B cell (primary cell): Measurements from ENCODE around the gene ELMO1. TPM values are rescaled to one million over a fixed set of nuclear protein-coding genes. Genes with fewer than 3 reads are reported as not detected.

Experiments
- ATAC-seq: fragments of 200-7000 bp; cut with Tn5 transposase; one replicate; pipeline ENCODE4 v1.10.0; 2021; ENCODE audit warnings: low read depth, mild to moderate bottlenecking, moderate number of reproducible peaks, moderate library complexity
- CTCF ChIA-PET: fragments of 350-600 bp; sonication (Branson Sonifier 250); formaldehyde crosslinking; loops from one replicate; lab custom pipeline; 2021; ENCODE audit warnings: antibody characterized with exemption, inconsistent platforms; lab: Charles Lee
- POLR2A ChIA-PET: fragments of 350-600 bp; sonication (Branson Sonifier 250); formaldehyde crosslinking; loops from one replicate; lab custom pipeline; 2021; ENCODE audit warnings: antibody characterized with exemption; lab: Charles Lee
- DNase-seq: peaks from one replicate; pipeline ENCODE4 v3.0.0; 2013
- H2AFZ ChIP-seq: 2 replicates; pipeline ENCODE4 v1.6.1; 2012; ENCODE audit warnings: mild to moderate bottlenecking, low read depth, low read length; ENCODE audit not compliant: insufficient read depth, poor library complexity, severe bottlenecking
- H3K27ac ChIP-seq, 2 donors: 1 replicate in 1 of 2; 2 replicates in 1 of 2; pipeline ENCODE4 v1.5.1; 2012 to 2013; ENCODE audit warnings: low read length in 2 of 2, mild to moderate bottlenecking in 2 of 2, moderate library complexity in 1 of 2
- H3K27me3 ChIP-seq, 4 experiments: fragments of 200-600 bp in 1 of 4; sonication (generic) in 1 of 4; replicated peaks in 1 of 4; 1 replicate in 2 of 4; 2 replicates in 2 of 4; pipeline versions ENCODE4 v1.6.1 to v1.7.0; 2013 to 2016; ENCODE audit warnings: low read length in 3 of 4, mild to moderate bottlenecking in 2 of 4, mixed read lengths in 1 of 4, moderate library complexity in 1 of 4; ENCODE audit not compliant: insufficient read depth in 4 of 4, control insufficient read depth in 3 of 4; ENCODE audit errors: control extremely low read depth in 1 of 4
- H3K36me3 ChIP-seq, 2 experiments: replicated peaks in 1 of 2; 1 replicate in 1 of 2; 2 replicates in 1 of 2; pipeline versions ENCODE4 v1.6.1 to v1.7.1; 2013; ENCODE audit warnings: low read length in 1 of 2; ENCODE audit not compliant: insufficient read depth in 2 of 2, control insufficient read depth in 1 of 2; ENCODE audit errors: control extremely low read depth in 1 of 2, extremely low read depth in 1 of 2
- H3K4me1 ChIP-seq, 2 donors: fragments of 200-600 bp in 1 of 2; sonication (generic) in 1 of 2; 1 replicate in 1 of 2; 2 replicates in 1 of 2; pipeline versions ENCODE4 v1.5.1 to v1.6.1; 2013 to 2017; ENCODE audit warnings: low read length in 2 of 2; ENCODE audit not compliant: control insufficient read depth in 2 of 2, insufficient read depth in 2 of 2
- H3K4me2 ChIP-seq: replicated peaks from 2 replicates; pipeline ENCODE3; 2012; ENCODE audit warnings: mild to moderate bottlenecking, low read depth, low read length; ENCODE audit not compliant: poor library complexity, severe bottlenecking
- H3K4me3 ChIP-seq, 5 experiments: fragments of 200-600 bp in 1 of 5; sonication (generic) in 1 of 5; 1 replicate in 3 of 5; 2 replicates in 2 of 5; pipeline versions ENCODE4 v1.5.1 to v1.7.0; 2011 to 2016; ENCODE audit warnings: low read length in 4 of 5, mild to moderate bottlenecking in 4 of 5, low read depth in 2 of 5, control low read depth in 1 of 5, moderate library complexity in 1 of 5; ENCODE audit not compliant: insufficient read depth in 1 of 5; ENCODE audit errors: control extremely low read depth in 1 of 5, extremely low read depth in 1 of 5
- H3K79me2 ChIP-seq: fragments of 200-600 bp; sonication (generic); one replicate; pipeline ENCODE4 v1.6.0; 2016; ENCODE audit warnings: low read length; ENCODE audit not compliant: control insufficient read depth, insufficient read depth
- H3K9ac ChIP-seq: fragments of 200-600 bp; sonication (generic); 2 replicates; pipeline ENCODE4 v1.6.1; 2017; ENCODE audit warnings: mild to moderate bottlenecking, low read length, moderate library complexity
- H3K9me3 ChIP-seq, 3 donors: one replicate each; pipeline versions ENCODE4 v1.6.1 to v1.7.1; 2013; ENCODE audit warnings: low read length in 2 of 3; ENCODE audit not compliant: control insufficient read depth in 2 of 3, insufficient read depth in 1 of 3; ENCODE audit errors: control extremely low read depth in 1 of 3
- H4K20me1 ChIP-seq: 2 replicates; pipeline ENCODE4 v1.6.0; 2012; ENCODE audit warnings: mild to moderate bottlenecking, low read length; ENCODE audit not compliant: insufficient read depth, control insufficient read depth, poor library complexity, severe bottlenecking
- H3K27ac Mint-ChIP-seq: one replicate; pipeline ENCODE4 v1.8.0; 2021; ENCODE audit warnings: mixed read lengths
- H3K27me3 Mint-ChIP-seq: one replicate; pipeline ENCODE4 v1.8.0; 2021; ENCODE audit warnings: mixed read lengths
- H3K4me1 Mint-ChIP-seq: one replicate; pipeline ENCODE4 v1.8.0; 2021; ENCODE audit warnings: mixed read lengths
- H3K4me3 Mint-ChIP-seq: one replicate; pipeline ENCODE4 v1.8.0; 2021; ENCODE audit warnings: mixed read lengths
- H3K9me3 Mint-ChIP-seq: one replicate; pipeline ENCODE4 v1.8.0; 2022; ENCODE audit warnings: mixed read lengths; ENCODE audit not compliant: insufficient read depth
- CTCF ChIP-seq: fragments of 200-600 bp; IDR thresholded peaks from one replicate; pipeline ENCODE4 v1.8.0; 2022; ENCODE audit warnings: antibody characterized with exemption, mild to moderate bottlenecking
- EZH2 ChIP-seq: IDR thresholded peaks from 2 replicates; pipeline ENCODE4 v1.6.1; 2012; ENCODE audit warnings: borderline replicate concordance, low read depth, mild to moderate bottlenecking, moderate library complexity, low read length; ENCODE audit not compliant: insufficient read depth, poor library complexity, severe bottlenecking
- WGBS: methylation state at CpG from one replicate; pipeline ENCODE4 v1.1.5; 2013; ENCODE audit warnings: missing lambda C conversion rate; ENCODE audit not compliant: insufficient coverage; 5-methylcytosine and 5-hydroxymethylcytosine counted together
- intact Hi-C: fragments of 100-400 bp; cut with micrococcal nuclease; formaldehyde crosslinking; loops from one replicate; pipeline ENCODE4 v1.10.0; 2022
- polyA plus RNA-seq: library from polyadenylated mRNA; depleted of rRNA; stranded (reverse); fragments of >200 nt; gene quantifications from 2 replicates; pipeline ENCODE4 v1.2.3, GENCODE V29; 2012
- total RNA-seq, 2 donors: library from RNA; stranded (reverse); fragments of 120-200 nt in 1 of 2; gene quantifications; 1 replicate in 1 of 2; 2 replicates in 1 of 2; pipeline versions ENCODE4 v1.2.3 to v1.2.4, GENCODE V29; 2013 to 2022

ELMO1 gene
- total and polyA plus RNA-seq, 2 donors (not counting 1 experiment from before 2014, with no cell fraction given), result 44.7 to 177 TPM

- H3K27ac ChIP-seq, result no peak overlapping the region
- H3K9me3 ChIP-seq, result no peaks in the 10 kb centered on the region
- H4K20me1 ChIP-seq, result peaks cover 21% of the 10 kb centered on the region
- H2AFZ ChIP-seq, result no peak overlapping the region
- H3K27me3 ChIP-seq, result no peaks in the 10 kb centered on the region
- no peak for TF ChIP-seq EZH2
- no peak for TF ChIP-seq CTCF
- WGBS, result no CpG with 5 or more reads among the region's 1 CpG
- ChIA-PET CTCF (interaction anchor here (0.5 to 1.5 kb wide), 3 partner anchors 11 to 400 kb away, joined by 3 to 7 read pairs (median 4); no protein-coding TSS in a partner anchor), POLR2A (no interaction called here)
- no peak for DNase-seq
- Mint-ChIP-seq H3K27me3 (no peaks in the 10 kb centered on the region), H3K4me1 (no peaks in the 10 kb centered on the region), H3K9me3 (no peaks in the 10 kb centered on the region), H3K4me3 (no peak overlapping the region), H3K27ac (no peak overlapping the region)
- H3K4me1 ChIP-seq, result no peaks in the 10 kb centered on the region
- no peak overlapping the region for H3K4me3 ChIP-seq
- H3K36me3 ChIP-seq, result peaks cover 0 to 5% of the 10 kb centered on the region in 2 experiments
- no peak overlapping the region for H3K4me2 ChIP-seq
- H3K79me2 ChIP-seq, result peaks cover 10% of the 10 kb centered on the region
- intact Hi-C loops, result no loop called here
- ATAC-seq, result no peak
- no peak overlapping the region for H3K9ac ChIP-seq
These were observed 454.1 kb downstream of the ELMO1 start for GRCh38 chr7:36994456-36995112.
